Naive thymus-derived CD4-positive, alpha-beta T cell (primary cell): ENCODE measurements around the gene CHST10. TPM values are rescaled to one million over a fixed set of nuclear protein-coding genes. Genes with fewer than 3 reads are reported as not detected.
A peak's percentile ranks its signal among the peaks of the same experiment; 100 is the strongest.

ENCODE experiments used
- ATAC-seq: fragments of 150-1000 bp; cut with Tn5 transposase; 2 replicates; pipeline ENCODE4 v1.10.0; 2021; ENCODE audit warnings: mild to moderate bottlenecking, moderate library complexity
- CTCF ChIA-PET: fragments of 350-600 bp; sonication (Branson Sonifier 250); formaldehyde crosslinking; loops from one replicate; lab custom pipeline; 2021; ENCODE audit warnings: antibody characterized with exemption; lab: Charles Lee
- POLR2A ChIA-PET: fragments of 350-600 bp; sonication (Branson Sonifier 250); formaldehyde crosslinking; loops from one replicate; lab custom pipeline; 2021; ENCODE audit warnings: antibody characterized with exemption, inconsistent platforms; lab: Charles Lee
- DNase-seq, 9 donors: peaks; one replicate each; pipeline versions ENCODE4 v3.0.0 to v3.0.0-alpha.2; 2020 to 2022; ENCODE audit warnings: mixed read lengths in 1 of 9
- H3K27ac ChIP-seq: one replicate; pipeline ENCODE4 v1.7.0; 2013; ENCODE audit warnings: mild to moderate bottlenecking, low read depth, low read length, moderate library complexity
- H3K27me3 ChIP-seq, 2 donors: one replicate each; pipeline ENCODE4 v1.7.0; 2013; ENCODE audit warnings: low read length in 2 of 2, mild to moderate bottlenecking in 2 of 2, moderate library complexity in 2 of 2; ENCODE audit not compliant: control insufficient read depth in 2 of 2, insufficient read depth in 2 of 2
- H3K36me3 ChIP-seq, 3 experiments: 1 replicate in 2 of 3; 2 replicates in 1 of 3; pipeline ENCODE4 v1.7.0; 2013; ENCODE audit warnings: low read length in 3 of 3, mild to moderate bottlenecking in 3 of 3, moderate library complexity in 1 of 3; ENCODE audit not compliant: insufficient read depth in 3 of 3, control insufficient read depth in 2 of 3
- H3K4me1 ChIP-seq, 2 donors: one replicate each; pipeline ENCODE4 v1.7.0; 2013; ENCODE audit warnings: low read length in 2 of 2, mild to moderate bottlenecking in 2 of 2, moderate library complexity in 1 of 2; ENCODE audit not compliant: control insufficient read depth in 2 of 2, insufficient read depth in 2 of 2
- H3K4me3 ChIP-seq: 2 replicates; pipeline ENCODE4 v1.7.0; 2013; ENCODE audit warnings: mild to moderate bottlenecking, low read length
- H3K9me3 ChIP-seq, 3 experiments: 1 replicate in 2 of 3; 2 replicates in 1 of 3; pipeline ENCODE4 v1.7.0; 2013; ENCODE audit warnings: low read length in 3 of 3; ENCODE audit not compliant: control insufficient read depth in 2 of 3
- H3K27ac Mint-ChIP-seq, 9 donors: one replicate each; pipeline ENCODE4 v1.8.0; 2020 to 2022; ENCODE audit warnings: mixed read lengths in 9 of 9, mild to moderate bottlenecking in 8 of 9, moderate library complexity in 5 of 9, inconsistent platforms in 2 of 9
- H3K27me3 Mint-ChIP-seq, 5 donors: one replicate each; pipeline ENCODE4 v1.8.0; 2021 to 2022; ENCODE audit warnings: mixed read lengths in 5 of 5, mild to moderate bottlenecking in 1 of 5
- H3K36me3 Mint-ChIP-seq, 5 donors: one replicate each; pipeline ENCODE4 v1.8.0; 2020 to 2022; ENCODE audit warnings: mixed read lengths in 5 of 5, mild to moderate bottlenecking in 3 of 5, inconsistent platforms in 1 of 5
- H3K4me1 Mint-ChIP-seq, 7 donors: one replicate each; pipeline ENCODE4 v1.8.0; 2020 to 2022; ENCODE audit warnings: mixed read lengths in 7 of 7, mild to moderate bottlenecking in 3 of 7, inconsistent platforms in 1 of 7
- H3K4me3 Mint-ChIP-seq, 10 donors: one replicate each; pipeline ENCODE4 v1.8.0; 2020 to 2022; ENCODE audit warnings: mild to moderate bottlenecking in 10 of 10, mixed read lengths in 10 of 10, moderate library complexity in 6 of 10, inconsistent platforms in 2 of 10
- H3K9me3 Mint-ChIP-seq, 11 donors: one replicate each; pipeline ENCODE4 v1.8.0; 2020 to 2022; ENCODE audit warnings: mixed read lengths in 11 of 11, mild to moderate bottlenecking in 4 of 11, inconsistent platforms in 1 of 11, moderate library complexity in 1 of 11
- intact Hi-C, 2 donors: fragments of 100-400 bp; cut with micrococcal nuclease; formaldehyde crosslinking; loops; one replicate each; pipeline ENCODE4 v1.15.1; 2023
- polyA plus RNA-seq, 2 donors: library from polyadenylated mRNA; unstranded; fragments of 300-500 nt; fragmentation: Illumina TruSeq; gene quantifications; one replicate each; pipeline ENCODE4 v1.2.3, GENCODE V29; 2021
- total RNA-seq, 6 experiments: library from RNA in 5 of 6; stranded (reverse) in 5 of 6; gene quantifications; 1 replicate in 5 of 6; 2 replicates in 1 of 6; pipeline ENCODE4 v1.2.3 and lab custom pipeline; 2021 to 2026

The CHST10 gene
- total and polyA plus RNA-seq, 7 experiments from 2014 or later: 1.2 to 5.0 (median 3.2) TPM

DNA sequence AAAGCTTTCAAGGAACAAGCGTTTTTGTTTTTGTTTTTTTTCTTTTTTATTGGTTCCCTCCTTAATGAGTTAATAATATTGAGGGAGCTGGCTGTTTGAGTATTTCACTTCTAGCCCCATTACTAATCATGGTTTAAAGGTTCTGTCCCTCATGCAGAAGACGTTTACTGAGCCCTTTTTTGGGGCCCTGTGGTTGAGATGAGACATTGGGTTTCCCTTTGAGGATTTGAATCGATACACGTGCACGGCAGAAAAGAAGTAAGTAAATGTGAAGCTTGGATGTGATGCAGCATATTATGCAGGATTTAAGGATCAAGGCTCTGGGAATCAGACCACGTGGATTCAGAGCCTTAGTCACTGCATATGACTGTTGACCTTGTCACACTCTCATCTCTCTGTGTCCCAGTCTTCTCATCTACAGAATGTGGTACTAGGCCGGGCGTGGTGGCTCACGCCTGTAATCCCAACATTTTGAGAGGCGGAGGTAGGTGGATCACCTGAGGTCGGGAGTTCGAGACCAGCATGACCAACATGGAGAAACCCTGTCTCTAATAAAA lies 1.0 kb upstream of the CHST10 start:
- DNase-seq (no peak), ATAC-seq (no peak)
- Mint-ChIP-seq H3K36me3 (peaks cover 0 to 2% (median 0%) of the 10 kb centered on the region in 5 donors), H3K27me3 (peaks cover 0 to 23% (median 0%) of the 10 kb centered on the region in 5 donors), H3K9me3 (peaks cover 0 to 4% (median 0%) of the 10 kb centered on the region in 11 donors), H3K4me1 (peaks cover 8 to 22% (median 17%) of the 10 kb centered on the region in 7 donors), H3K27ac (peak overlapping the region in 2 of 9 donors; percentile 32 to 41), H3K4me3 (peak overlapping the region; percentile 24 to 95 (median 82))
- Histone ChIP-seq H3K27ac (no peak overlapping the region), H3K4me1 (no peaks in the 10 kb centered on the region), H3K36me3 (no peaks in the 10 kb centered on the region), H3K4me3 (no peak overlapping the region), H3K9me3 (no peaks in the 10 kb centered on the region), H3K27me3 (no peaks in the 10 kb centered on the region)
- POLR2A ChIA-PET: interaction anchor here (0.6 kb wide), 1 partner anchor 8 kb away, joined by 3 read pairs; no protein-coding TSS in a partner anchor
- CTCF ChIA-PET: no interaction called here
- intact Hi-C loops: loop anchor here in 1 of 2 donors (5.0 kb wide), 1 partner anchor 584 kb away; the partner anchor contains the start of gene RPL31

DNA sequence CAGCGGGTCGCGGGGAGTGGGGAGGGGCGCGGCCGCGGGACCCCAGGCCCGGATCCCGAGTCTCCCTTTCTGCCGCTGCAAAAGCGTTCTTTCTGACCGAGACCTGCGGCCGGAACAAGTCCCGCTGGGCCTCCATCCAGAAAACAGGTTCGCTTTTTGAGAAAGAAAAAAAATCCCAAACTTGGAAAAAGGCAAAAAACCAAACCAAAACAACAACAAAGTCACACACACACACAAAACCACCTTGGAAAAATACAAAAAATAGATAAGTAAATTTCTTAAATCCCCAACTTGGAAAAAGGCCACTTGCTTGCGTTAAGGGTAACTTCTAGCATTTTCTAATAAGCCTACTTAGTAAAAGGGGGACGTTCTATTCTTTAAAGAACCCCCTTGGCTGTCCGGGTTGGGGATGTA lies 250 bp upstream of the CHST10 start:
- Mint-ChIP-seq H3K4me1 (peaks cover 8 to 22% (median 17%) of the 10 kb centered on the region in 7 donors), H3K9me3 (peaks cover 0 to 4% (median 0%) of the 10 kb centered on the region in 11 donors), H3K4me3 (peak overlapping the region; percentile 71 to 95 (median 82)), H3K27me3 (peaks cover 0 to 19% (median 0%) of the 10 kb centered on the region in 5 donors), H3K36me3 (peaks cover 0 to 2% (median 0%) of the 10 kb centered on the region in 5 donors), H3K27ac (peak overlapping the region in 2 of 9 donors; percentile 45 to 54)
- Histone ChIP-seq H3K36me3 (no peaks in the 10 kb centered on the region), H3K27ac (no peak overlapping the region), H3K9me3 (no peaks in the 10 kb centered on the region), H3K4me1 (no peaks in the 10 kb centered on the region), H3K4me3 (peak overlapping the region; percentile 49), H3K27me3 (no peaks in the 10 kb centered on the region)
- CTCF ChIA-PET: no interaction called here
- no peak for DNase-seq
- no peak for ATAC-seq
- POLR2A ChIA-PET: no interaction called here
- intact Hi-C loops: loop anchor here (2.0 to 5.0 kb wide), 2 partner anchors 585 kb away; partner anchors contain the start of gene RPL31 (in 2 of the 2)

DNA sequence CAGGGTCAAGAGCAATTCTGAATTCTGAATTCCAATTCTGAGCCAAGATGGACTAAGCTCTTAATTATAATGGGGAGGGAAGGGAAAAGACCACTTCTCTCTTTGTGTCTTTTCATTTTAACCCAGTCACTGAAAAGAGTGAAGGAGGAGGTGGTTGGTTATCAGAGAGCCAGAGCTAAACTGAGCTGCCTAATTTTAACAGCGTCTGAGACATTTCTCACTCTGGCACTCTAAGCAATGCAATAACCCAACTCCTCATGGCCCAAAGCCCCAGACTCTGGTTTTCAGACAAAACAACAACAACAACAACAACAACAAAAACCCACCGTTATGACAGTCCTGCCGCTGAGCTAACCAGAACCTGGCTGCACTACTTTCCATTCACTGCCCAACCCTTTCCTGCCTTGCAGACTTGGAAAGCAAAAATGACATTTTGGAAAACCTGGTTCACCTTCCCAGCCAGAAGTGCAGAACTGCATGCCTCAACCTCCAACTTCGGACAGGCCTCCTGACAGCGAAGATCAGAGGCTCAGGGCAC lies 1.0 kb downstream of the CHST10 start:
- Histone ChIP-seq H3K4me3 (peak overlapping the region; percentile 76), H3K36me3 (no peaks in the 10 kb centered on the region), H3K27ac (no peak overlapping the region), H3K4me1 (no peaks in the 10 kb centered on the region), H3K9me3 (no peaks in the 10 kb centered on the region), H3K27me3 (no peaks in the 10 kb centered on the region)
- no peak for DNase-seq
- H3K27ac Mint-ChIP-seq: peak overlapping the region in 5 of 9 donors; percentile 13 to 63 (median 51)
- peaks cover 8 to 22% (median 17%) of the 10 kb centered on the region in 7 donors for H3K4me1 Mint-ChIP-seq
- H3K27me3 Mint-ChIP-seq: peaks cover 0 to 15% (median 0%) of the 10 kb centered on the region in 5 donors
- H3K4me3 Mint-ChIP-seq: peak overlapping the region; percentile 78 to 95 (median 87)
- H3K36me3 Mint-ChIP-seq: peaks cover 0 to 2% (median 0%) of the 10 kb centered on the region in 5 donors
- intact Hi-C loops: loop anchor here (2.0 to 5.0 kb wide), 2 partner anchors 586 kb away; partner anchors contain the start of gene RPL31 (in 2 of the 2)
- POLR2A ChIA-PET: interaction anchor here (1.3 kb wide), 1 partner anchor 586 kb away, joined by 3 read pairs; the partner anchor contains the start of gene RPL31
- no peak for ATAC-seq
- CTCF ChIA-PET: interaction anchor here (0.6 kb wide), 1 partner anchor 839 kb away, joined by 3 read pairs; no protein-coding TSS in a partner anchor
- peaks cover 0 to 4% (median 0%) of the 10 kb centered on the region in 11 donors for H3K9me3 Mint-ChIP-seq

- no peaks in the 10 kb centered on the region for H3K36me3 Mint-ChIP-seq
- peaks cover 0 to 8% (median 0%) of the 10 kb centered on the region in 5 donors for H3K27me3 Mint-ChIP-seq
- Histone ChIP-seq H3K27me3 (no peaks in the 10 kb centered on the region), H3K9me3 (no peaks in the 10 kb centered on the region), H3K4me1 (no peaks in the 10 kb centered on the region), H3K4me3 (no peak overlapping the region), H3K27ac (no peak overlapping the region), H3K36me3 (no peaks in the 10 kb centered on the region)
- intact Hi-C loops: no loop called here
- no peak overlapping the region for H3K27ac Mint-ChIP-seq
- DNase-seq (no peak), ATAC-seq (no peak)
- H3K4me3 Mint-ChIP-seq: no peak overlapping the region
- peaks cover 0 to 4% (median 0%) of the 10 kb centered on the region in 11 donors for H3K9me3 Mint-ChIP-seq
- peaks cover 9 to 22% (median 16%) of the 10 kb centered on the region in 7 donors for H3K4me1 Mint-ChIP-seq
- CTCF ChIA-PET: no interaction called here
- POLR2A ChIA-PET: no interaction called here
Observed at GRCh38 chr2:100413571-100413970, 3.9 kb downstream of the CHST10 start.

GRCh38 chr2:100412881-100413321 lies 4.6 kb downstream of the CHST10 start:
- intact Hi-C loops: no loop called here
- H3K36me3 Mint-ChIP-seq: peaks cover 0 to 4% (median 0%) of the 10 kb centered on the region in 5 donors
- POLR2A ChIA-PET: no interaction called here
- Histone ChIP-seq H3K4me1 (no peaks in the 10 kb centered on the region), H3K27ac (no peak overlapping the region), H3K27me3 (no peaks in the 10 kb centered on the region), H3K36me3 (no peaks in the 10 kb centered on the region), H3K9me3 (no peaks in the 10 kb centered on the region), H3K4me3 (no peak overlapping the region)
- no peak overlapping the region for H3K27ac Mint-ChIP-seq
- CTCF ChIA-PET: no interaction called here
- peaks cover 0 to 4% (median 0%) of the 10 kb centered on the region in 11 donors for H3K9me3 Mint-ChIP-seq
- peaks cover 0 to 8% (median 0%) of the 10 kb centered on the region in 5 donors for H3K27me3 Mint-ChIP-seq
- no peak overlapping the region for H3K4me3 Mint-ChIP-seq
- ATAC-seq (no peak), DNase-seq (no peak)
- H3K4me1 Mint-ChIP-seq: peaks cover 11 to 17% (median 13%) of the 10 kb centered on the region in 7 donors

DNA sequence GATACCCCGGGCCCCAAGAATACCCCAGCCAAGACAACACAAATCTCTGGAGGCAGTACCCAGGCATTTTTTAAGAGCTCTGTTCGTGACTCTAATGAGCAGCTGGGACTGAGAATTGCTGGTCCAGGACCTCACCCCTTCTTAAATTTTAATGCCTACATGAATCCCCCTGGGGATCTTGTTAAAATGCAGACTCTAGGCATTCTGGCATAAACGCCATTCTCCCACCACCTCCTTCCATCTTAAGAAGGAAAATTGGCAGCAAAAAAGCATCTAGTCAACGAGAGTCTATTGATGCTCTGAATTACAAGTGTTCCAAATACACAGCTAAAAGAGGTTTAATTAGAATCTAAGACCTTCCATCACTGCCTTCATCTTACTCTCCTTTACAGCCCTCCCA lies 5.0 kb downstream of the CHST10 start:
- intact Hi-C loops: no loop called here
- H3K27ac ChIP-seq: no peak overlapping the region
- Mint-ChIP-seq H3K4me1 (peaks cover 11 to 17% (median 13%) of the 10 kb centered on the region in 7 donors), H3K4me3 (no peak overlapping the region), H3K27ac (no peak overlapping the region), H3K9me3 (peaks cover 0 to 4% (median 0%) of the 10 kb centered on the region in 11 donors), H3K36me3 (peaks cover 0 to 4% (median 0%) of the 10 kb centered on the region in 5 donors), H3K27me3 (peaks cover 0 to 8% (median 0%) of the 10 kb centered on the region in 5 donors)
- no peak overlapping the region for H3K4me3 ChIP-seq
- DNase-seq (no peak), ATAC-seq (no peak)
- H3K4me1 ChIP-seq: no peaks in the 10 kb centered on the region
- POLR2A ChIA-PET: no interaction called here
- no peaks in the 10 kb centered on the region for H3K27me3 ChIP-seq
- no peaks in the 10 kb centered on the region for H3K36me3 ChIP-seq
- CTCF ChIA-PET: no interaction called here
- no peaks in the 10 kb centered on the region for H3K9me3 ChIP-seq
